Measurements from ENCODE around the gene CRNN. TPM values are rescaled to one million over a fixed set of nuclear protein-coding genes. Genes with fewer than 3 reads are reported as not detected.

CRNN gene
- total RNA-seq, 1 experiment from 2014 or later = not detected

GRCh38 chr1:152426731-152427130, 12.7 kb upstream of the CRNN start:
- ATAC-seq = no peak
- H3K4me3 Mint-ChIP-seq = no peak overlapping the region
- POLR2A ChIA-PET = no interaction called here
- TF ChIP-seq E2F5 (CRISPR knock-in tag; IDR thresholded peaks at IDR 0.05) (no peak), JAZF1 (CRISPR knock-in tag; IDR thresholded peaks at IDR 0.05) (no peak), ATF6 (CRISPR knock-in tag; IDR thresholded peaks at IDR 0.05) (no peak), MAX (CRISPR knock-in tag; IDR thresholded peaks at IDR 0.05) (no peak), ATF3 (CRISPR knock-in tag; conservative IDR thresholded peaks at IDR 0.05) (no peak), MLX (CRISPR knock-in tag; IDR thresholded peaks at IDR 0.05) (no peak), TP53 (CRISPR knock-in tag; IDR thresholded peaks at IDR 0.05) (no peak), ARID4B (CRISPR knock-in tag; IDR thresholded peaks at IDR 0.05; ENCODE audit: borderline replicate concordance) (no peak), PRDM15 (CRISPR knock-in tag; IDR thresholded peaks at IDR 0.05) (no peak), PREB (CRISPR knock-in tag; IDR thresholded peaks at IDR 0.05; ENCODE audit: borderline replicate concordance) (no peak), ZNF396 (CRISPR knock-in tag; IDR thresholded peaks at IDR 0.05; ENCODE audit: borderline replicate concordance) (no peak), ZNF532 (CRISPR knock-in tag; IDR thresholded peaks at IDR 0.05; ENCODE audit: borderline replicate concordance) (no peak), ZNF219 (CRISPR knock-in tag; IDR thresholded peaks at IDR 0.05; ENCODE audit: borderline replicate concordance) (no peak), ZSCAN18 (CRISPR knock-in tag; IDR thresholded peaks at IDR 0.05) (no peak), TCF7 (CRISPR knock-in tag; IDR thresholded peaks at IDR 0.05; ENCODE audit: low read depth) (no peak), ESRRA (CRISPR knock-in tag; IDR thresholded peaks at IDR 0.05; ENCODE audit: borderline replicate concordance) (no peak)

More at GRCh38 chr1:152426731-152427130, 12.7 kb upstream of the CRNN start:
- CTCF ChIA-PET = no interaction called here
- Mint-ChIP-seq H3K27me3 (ENCODE audit: low read depth) (peaks cover 4% of the 10 kb centered on the region; the same call in 1 of the 2 replicates), H3K9me3 (peaks cover 76% of the 10 kb centered on the region), H3K27ac (no peak overlapping the region), H3K4me1 (no peaks in the 10 kb centered on the region), H3K36me3 (peaks cover 62% of the 10 kb centered on the region)
- DNase-seq (ENCODE audit: low spot score) = no peak
